Measurements from ENCODE around the gene PTPN21.

- no peak for TF ChIP-seq POLR2A (IDR thresholded peaks at IDR 0.05)
- no peak for TF ChIP-seq CTCF (IDR thresholded peaks at IDR 0.05 in 8 of 11, conservative IDR thresholded peaks at IDR 0.05 in 3 of 11)
Measured at GRCh38 chr14:88568196-88568595, 13.4 kb upstream of the PTPN21 start.
